ENCODE data around the gene IL27RA.
"Not testable (repeated sequence)": the region's sequence is repeated elsewhere in the genome, so short reads cannot be mapped to it uniquely, and the experiment has no call there.

The IL27RA gene

DNA sequence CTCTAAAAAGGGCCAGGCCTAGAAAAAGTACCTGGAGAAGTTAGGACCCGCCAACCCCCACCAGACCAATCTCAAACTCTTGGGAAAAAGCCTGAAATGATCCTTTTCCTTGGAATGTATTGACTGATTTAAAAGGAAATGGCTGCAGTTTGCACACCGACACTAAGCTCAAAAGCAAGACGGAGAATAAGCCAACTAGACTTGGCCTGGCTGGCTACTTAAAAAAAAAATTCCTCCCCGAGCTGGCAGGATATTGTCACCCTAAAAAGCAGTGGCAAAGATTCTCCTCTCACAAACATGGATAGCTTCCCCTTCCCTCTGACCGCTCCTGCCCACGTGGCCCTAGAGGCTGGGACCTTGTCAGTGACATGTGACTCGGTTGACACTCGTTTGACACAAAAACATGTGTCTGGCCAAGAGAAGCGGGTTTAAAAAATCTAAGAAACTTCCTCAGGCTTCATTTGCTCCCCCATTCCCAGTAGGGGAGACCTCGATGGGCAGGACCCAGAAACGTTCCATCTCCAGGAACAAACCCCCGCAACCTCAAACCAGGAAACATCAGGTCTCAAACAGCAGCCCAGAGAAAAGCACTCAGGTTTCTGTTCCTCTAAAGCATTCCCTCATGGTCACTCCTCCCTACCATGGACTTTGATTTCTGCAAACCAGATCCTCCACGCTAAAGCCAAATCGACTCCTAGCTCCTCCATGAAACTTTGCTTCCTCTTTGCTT lies 26.8 kb upstream of the IL27RA start:
- H3K36me3 Mint-ChIP-seq (ENCODE audit: insufficient read depth), result peaks cover 40% of the 10 kb centered on the region
- no peak for DNase-seq
- ATAC-seq (replicated peaks), result no peak
- no peaks in the 10 kb centered on the region for H3K9me3 Mint-ChIP-seq
- H3K4me1 Mint-ChIP-seq (ENCODE audit: low read depth in 2 of 2), result peaks cover 38% of the 10 kb centered on the region in 2 donors
- H3K4me3 Mint-ChIP-seq, result peak overlapping the region; percentile 65 to 73
- H3K27me3 Mint-ChIP-seq, result no peaks in the 10 kb centered on the region
- H3K27ac Mint-ChIP-seq, result peak overlapping the region; percentile 100

- Mint-ChIP-seq H3K9me3 (no peaks in the 10 kb centered on the region), H3K36me3 (ENCODE audit: insufficient read depth) (peaks cover 40% of the 10 kb centered on the region), H3K4me3 (peak overlapping the region; percentile 85 to 90), H3K4me1 (ENCODE audit: low read depth in 2 of 2) (peaks cover 38% of the 10 kb centered on the region in 2 donors), H3K27ac (peak overlapping the region; percentile 100), H3K27me3 (no peaks in the 10 kb centered on the region)
- DNase-seq, result peak; percentile 88 to 92 (median 90)
- ATAC-seq (replicated peaks), result peak; percentile 53
Observed at GRCh38 chr19:14005349-14006084, 26.0 kb upstream of the IL27RA start.

GRCh38 chr19:14006085-14006765 lies 25.3 kb upstream of the IL27RA start, which contains the start of gene RFX1:
Gene RFX1, minus strand, starts transcription at chr19:14006320. Its CDS starts 12,477 bp downstream, at chr19:13993843.
- H3K27ac Mint-ChIP-seq, result peak within 1 kb of the TSS; percentile 100
- no peaks in the 10 kb centered on the region for H3K27me3 Mint-ChIP-seq
- H3K4me1 Mint-ChIP-seq (ENCODE audit: low read depth in 2 of 2), result peaks cover 34% of the 10 kb centered on the region in 2 donors
- ATAC-seq (replicated peaks), result peak; percentile 70
- H3K9me3 Mint-ChIP-seq, result no peaks in the 10 kb centered on the region
- peaks cover 40% of the 10 kb centered on the region for H3K36me3 Mint-ChIP-seq (ENCODE audit: insufficient read depth)
- peak; percentile 100 for DNase-seq
- peak within 1 kb of the TSS; percentile 85 to 90 for H3K4me3 Mint-ChIP-seq

DNA sequence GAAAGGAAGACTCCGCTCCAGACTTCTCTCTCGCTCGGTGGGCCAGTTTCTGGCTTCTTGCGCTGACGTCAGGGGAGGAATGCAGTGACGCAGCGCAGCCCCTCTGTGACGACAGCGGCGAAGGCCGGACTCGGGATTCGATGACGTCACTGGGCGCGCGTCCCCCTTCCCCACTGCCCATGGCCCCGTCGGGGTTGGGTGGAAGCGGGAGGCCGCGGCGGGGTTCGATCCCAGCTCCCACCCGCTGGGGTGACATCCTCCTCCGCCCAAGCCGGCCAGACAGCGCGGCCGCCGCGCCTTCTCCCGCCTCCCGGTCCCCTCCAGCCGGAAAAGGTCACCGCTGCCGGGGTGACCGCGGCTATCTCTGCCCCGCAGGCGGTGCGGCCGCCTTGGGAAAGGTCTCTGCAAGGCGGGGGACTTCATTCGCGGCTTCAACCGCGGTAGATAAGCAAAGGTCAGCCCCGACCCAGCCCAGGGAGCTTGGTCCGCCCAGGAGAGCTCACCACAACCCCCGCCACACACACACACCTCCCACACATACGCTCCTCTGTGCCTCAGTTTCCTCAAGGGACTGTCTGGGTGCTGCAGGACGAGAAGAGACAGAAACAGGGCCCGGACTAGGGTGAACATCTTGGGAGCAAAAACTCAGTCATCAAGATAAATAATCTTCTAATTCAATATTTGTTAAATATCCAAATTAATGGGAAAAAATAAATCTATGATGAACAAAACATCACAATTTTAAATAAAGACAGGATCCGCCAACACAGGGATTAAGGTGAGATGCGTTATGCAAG lies 24.6 kb upstream of the IL27RA start:
- H3K9me3 Mint-ChIP-seq, result no peaks in the 10 kb centered on the region
- peak overlapping the region; percentile 85 to 90 for H3K4me3 Mint-ChIP-seq
- peaks cover 33 to 34% of the 10 kb centered on the region in 2 donors for H3K4me1 Mint-ChIP-seq (ENCODE audit: low read depth in 2 of 2)
- ATAC-seq (replicated peaks) (no peak), DNase-seq (no peak)
- peak overlapping the region; percentile 100 for H3K27ac Mint-ChIP-seq
- H3K27me3 Mint-ChIP-seq, result no peaks in the 10 kb centered on the region
- peaks cover 36% of the 10 kb centered on the region for H3K36me3 Mint-ChIP-seq (ENCODE audit: insufficient read depth)

DNA sequence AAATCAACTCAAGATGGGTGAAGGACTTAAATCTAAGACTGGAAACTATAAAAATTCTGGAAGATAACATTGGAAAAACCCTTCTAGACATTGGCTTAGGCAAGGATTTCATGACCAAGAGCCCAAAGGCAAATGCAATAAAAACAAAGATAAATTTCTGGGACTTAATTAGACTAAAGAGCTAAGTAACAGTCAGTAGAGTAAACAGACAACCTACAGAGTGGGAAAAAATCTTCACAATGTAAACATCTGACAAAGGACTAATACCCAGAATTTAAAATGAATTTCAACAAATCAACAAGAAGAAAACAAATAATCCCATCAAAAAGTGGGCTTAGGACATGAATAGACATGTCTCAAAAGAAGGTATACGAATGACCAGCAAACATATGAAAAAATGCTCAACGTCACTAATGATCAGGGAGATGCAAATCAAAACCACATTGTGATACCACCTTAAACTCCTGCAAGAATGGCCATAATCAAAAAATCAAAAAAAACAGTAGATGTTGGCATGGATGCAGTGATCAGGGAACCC lies 19.1 kb upstream of the IL27RA start:
- ATAC-seq (replicated peaks) (no peak), DNase-seq (no peak)
- no peaks in the 10 kb centered on the region for H3K9me3 Mint-ChIP-seq
- H3K27me3 Mint-ChIP-seq, result no peaks in the 10 kb centered on the region
- peaks cover 8% of the 10 kb centered on the region for H3K36me3 Mint-ChIP-seq (ENCODE audit: insufficient read depth)
- no peak overlapping the region for H3K27ac Mint-ChIP-seq
- peaks cover 5 to 10% of the 10 kb centered on the region in 2 donors for H3K4me1 Mint-ChIP-seq (ENCODE audit: low read depth in 2 of 2)
- H3K4me3 Mint-ChIP-seq, result no peak overlapping the region

GRCh38 chr19:14015524-14016035 lies 16.0 kb upstream of the IL27RA start:
- peak overlapping the region in 1 of 2 donors; percentile 48 for H3K4me3 Mint-ChIP-seq
- no peaks in the 10 kb centered on the region for H3K27me3 Mint-ChIP-seq
- no peaks in the 10 kb centered on the region for H3K36me3 Mint-ChIP-seq (ENCODE audit: insufficient read depth)
- H3K27ac Mint-ChIP-seq, result peak overlapping the region in 1 of 2 donors; percentile 65
- ATAC-seq (replicated peaks), result peak; percentile 50
- no peaks in the 10 kb centered on the region for H3K9me3 Mint-ChIP-seq
- peaks cover 0 to 7% of the 10 kb centered on the region in 2 donors for H3K4me1 Mint-ChIP-seq (ENCODE audit: low read depth in 2 of 2)
- DNase-seq, result no peak

DNA sequence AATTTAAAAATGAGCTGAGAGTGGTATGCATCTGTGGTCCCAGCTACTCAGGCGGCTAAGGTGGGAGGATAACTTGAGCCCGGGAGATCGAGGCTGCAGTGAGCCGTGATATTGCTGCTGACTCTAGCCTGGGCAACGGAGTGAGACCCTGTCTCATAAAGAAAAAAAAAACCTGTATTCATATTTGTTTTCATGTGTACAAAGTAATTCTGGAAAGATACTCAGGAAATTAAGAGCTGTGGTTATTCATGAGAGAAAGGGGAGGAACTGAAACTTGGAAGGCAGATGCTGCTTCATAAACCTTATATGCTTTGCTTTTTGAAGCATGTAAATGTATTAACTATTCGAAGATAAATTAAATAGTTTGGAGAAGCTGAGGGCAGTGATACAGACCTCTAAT lies 12.5 kb upstream of the IL27RA start:
- H3K4me3 Mint-ChIP-seq, result no peak overlapping the region

GRCh38 chr19:14019739-14020138 lies 11.8 kb upstream of the IL27RA start:
- not testable (repeated sequence) for H3K36me3 Mint-ChIP-seq (ENCODE audit: insufficient read depth); H3K27me3 Mint-ChIP-seq; H3K27ac Mint-ChIP-seq; ATAC-seq (replicated peaks); H3K4me1 Mint-ChIP-seq (ENCODE audit: low read depth in 2 of 2); H3K9me3 Mint-ChIP-seq; H3K4me3 Mint-ChIP-seq; DNase-seq

More for the DNA sequence above, 12.5 kb upstream of the IL27RA start:
- no peak for DNase-seq
- Mint-ChIP-seq H3K27me3 (no peaks in the 10 kb centered on the region), H3K36me3 (ENCODE audit: insufficient read depth) (no peaks in the 10 kb centered on the region), H3K27ac (no peak overlapping the region), H3K4me1 (ENCODE audit: low read depth in 2 of 2) (peaks cover 4 to 7% of the 10 kb centered on the region in 2 donors), H3K9me3 (no peaks in the 10 kb centered on the region)
- no peak for ATAC-seq (replicated peaks)

GRCh38 chr19:14021474-14021873 lies 10.1 kb upstream of the IL27RA start:
- no peak for DNase-seq
- H3K4me3 Mint-ChIP-seq, result no peak overlapping the region
- no peak overlapping the region for H3K27ac Mint-ChIP-seq
- no peak for ATAC-seq (replicated peaks)
- H3K27me3 Mint-ChIP-seq, result no peaks in the 10 kb centered on the region
- peaks cover 3 to 4% of the 10 kb centered on the region in 2 donors for H3K4me1 Mint-ChIP-seq (ENCODE audit: low read depth in 2 of 2)
- peaks cover 7% of the 10 kb centered on the region for H3K36me3 Mint-ChIP-seq (ENCODE audit: insufficient read depth)
- H3K9me3 Mint-ChIP-seq, result no peaks in the 10 kb centered on the region

GRCh38 chr19:14022469-14022868 lies 9.1 kb upstream of the IL27RA start:
- DNase-seq (no peak), ATAC-seq (replicated peaks) (no peak)
- Mint-ChIP-seq H3K36me3 (ENCODE audit: insufficient read depth) (peaks cover 7% of the 10 kb centered on the region), H3K27me3 (no peaks in the 10 kb centered on the region), H3K4me1 (ENCODE audit: low read depth in 2 of 2) (peaks cover 3 to 4% of the 10 kb centered on the region in 2 donors), H3K27ac (no peak overlapping the region), H3K4me3 (no peak overlapping the region), H3K9me3 (no peaks in the 10 kb centered on the region)

DNA sequence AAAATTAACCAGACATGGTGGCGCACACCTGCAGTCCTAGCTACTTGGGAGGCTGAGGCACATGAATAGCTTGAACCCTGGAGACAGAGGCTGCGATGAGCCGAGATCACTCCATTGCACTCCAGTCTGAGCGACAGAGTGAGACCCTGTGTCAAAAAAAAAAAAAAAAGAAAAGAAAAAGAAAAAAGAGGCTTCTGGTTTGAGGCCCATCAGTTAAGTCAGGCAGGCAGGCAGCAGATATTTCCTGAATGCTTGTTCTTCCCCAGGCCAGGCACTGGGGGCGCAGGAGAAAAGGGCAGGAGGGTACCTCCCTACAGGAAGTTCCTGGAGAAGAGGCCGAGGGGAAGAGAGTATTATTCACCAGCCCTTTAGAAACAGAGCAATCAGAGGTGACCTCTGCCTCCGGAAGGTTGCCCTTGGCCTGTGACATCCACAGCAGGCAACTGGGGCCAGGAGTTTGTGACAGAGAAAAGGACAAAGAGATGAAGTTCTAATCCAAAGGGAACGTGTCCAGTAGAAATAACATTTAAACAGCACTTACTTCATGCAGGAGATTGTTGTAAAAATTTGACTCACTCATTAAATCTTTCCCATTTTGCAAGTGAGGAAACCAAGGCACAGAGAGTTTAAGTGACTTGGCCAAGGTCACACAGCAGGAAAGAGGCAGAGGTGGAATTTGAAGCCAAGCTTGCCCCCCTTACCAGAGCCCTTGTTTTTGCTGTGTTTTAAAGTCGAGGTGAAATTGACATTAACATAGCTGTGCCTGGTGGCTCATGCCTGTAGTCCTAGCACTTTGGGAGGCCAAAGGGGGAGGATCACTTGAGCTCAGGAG lies 7.9 kb upstream of the IL27RA start:
- H3K4me1 Mint-ChIP-seq (ENCODE audit: low read depth in 2 of 2), result peaks cover under 1 to 9% of the 10 kb centered on the region in 2 donors
- H3K27ac Mint-ChIP-seq, result no peak overlapping the region
- H3K27me3 Mint-ChIP-seq, result no peaks in the 10 kb centered on the region
- DNase-seq (no peak), ATAC-seq (replicated peaks) (no peak)
- no peak overlapping the region for H3K4me3 Mint-ChIP-seq
- peaks cover 7% of the 10 kb centered on the region for H3K36me3 Mint-ChIP-seq (ENCODE audit: insufficient read depth)
- no peaks in the 10 kb centered on the region for H3K9me3 Mint-ChIP-seq

DNA sequence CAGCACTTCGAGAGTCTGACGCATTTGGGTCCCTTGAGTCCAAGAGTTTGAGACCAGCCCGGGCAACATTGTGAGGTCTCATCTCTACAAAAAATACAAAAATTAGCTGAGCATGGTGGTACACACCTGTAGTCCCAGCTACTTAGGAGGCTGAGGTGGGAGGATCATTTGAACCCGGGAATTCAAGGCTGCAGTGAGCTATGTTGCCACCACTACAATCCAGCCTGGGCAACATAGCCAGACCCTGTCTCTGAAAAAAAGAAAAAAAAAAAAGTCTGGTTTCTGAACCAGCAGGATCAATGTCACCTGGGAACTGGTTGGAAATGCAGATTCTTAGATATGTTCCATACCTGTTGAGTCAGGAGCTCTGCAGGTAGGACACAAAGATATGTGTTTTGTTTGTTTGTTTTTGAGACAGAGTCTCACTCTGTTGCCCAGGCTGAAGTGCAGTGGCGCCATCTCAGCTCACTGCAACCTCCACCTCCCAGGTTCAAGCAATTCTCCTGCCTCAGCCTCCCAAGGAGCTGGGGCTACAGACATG lies 4.8 kb upstream of the IL27RA start:
- H3K27me3 Mint-ChIP-seq; DNase-seq; H3K4me3 Mint-ChIP-seq; ATAC-seq (replicated peaks); H3K27ac Mint-ChIP-seq; H3K9me3 Mint-ChIP-seq: not testable (repeated sequence)
- H3K4me1 Mint-ChIP-seq (ENCODE audit: low read depth in 2 of 2), result peaks cover 17 to 25% of the 10 kb centered on the region in 2 donors
- peaks cover 19% of the 10 kb centered on the region for H3K36me3 Mint-ChIP-seq (ENCODE audit: insufficient read depth)

Measured in effector memory CD8-positive, alpha-beta T cell (primary cell).